ENCODE measurements around the gene NDUFAF3. TPM values are rescaled to one million over a fixed set of nuclear protein-coding genes. Genes with fewer than 3 reads are reported as not detected.

The NDUFAF3 gene
- total RNA-seq, 1 experiment from 2014 or later, result 40.7 TPM

DNA sequence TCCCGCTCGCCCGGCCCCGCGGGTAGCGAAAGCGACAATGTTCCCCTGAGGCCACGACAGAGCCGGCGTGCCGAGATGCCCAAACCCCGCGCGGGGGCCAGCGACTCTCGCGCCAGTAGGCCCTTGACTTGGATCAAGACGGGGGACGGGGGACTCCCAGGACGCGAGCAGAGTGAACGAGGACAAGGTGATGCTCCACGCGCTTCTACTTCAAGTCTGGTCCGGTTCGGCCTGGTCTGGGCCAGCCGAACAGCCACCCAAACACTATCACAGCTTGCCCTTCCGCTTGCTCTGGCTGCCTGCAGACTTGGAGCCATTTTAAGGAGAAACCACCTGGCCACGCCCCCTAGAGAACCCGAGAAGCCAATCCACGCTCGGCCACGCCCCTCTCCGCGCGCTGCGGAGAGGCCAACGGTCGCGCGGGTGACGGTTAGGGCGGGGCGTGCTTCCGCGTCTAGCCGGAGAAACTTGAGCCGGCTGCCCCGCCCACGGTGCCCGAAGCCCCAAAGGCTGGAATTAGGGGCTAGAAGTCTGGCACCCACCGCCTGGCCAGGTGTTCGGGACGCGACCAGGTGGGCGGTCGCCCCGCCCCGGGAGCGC is 608 bp upstream of the NDUFAF3 start:
- no CpG with 5 or more reads among the region's 60 CpGs for WGBS (ENCODE audit: extremely low coverage, insufficient read length, low lambda C conversion rate)
- H3K9me3 ChIP-seq (ENCODE audit: control insufficient read depth, low read depth, low read length), result no peaks in the 10 kb centered on the region
- peak; percentile 98 for DNase-seq
- no peaks in the 10 kb centered on the region for H3K79me1 ChIP-seq (ENCODE audit: insufficient read depth, low read depth, low read length, poor library complexity, severe bottlenecking)
- peak overlapping the region; percentile 92 for H3K18ac ChIP-seq (ENCODE audit: insufficient read length, low read depth, low read length)
- H2BK20ac ChIP-seq (ENCODE audit: low read depth, low read length, poor library complexity, severe bottlenecking), result no peak overlapping the region
- no peaks in the 10 kb centered on the region for H3K4me1 ChIP-seq (ENCODE audit: insufficient read depth, low read length)
- Mint-ChIP-seq H3K4me3 (peak overlapping the region; percentile 91 to 95), H3K36me3 (ENCODE audit: insufficient read depth in 1 of 3, low read depth in 3 of 3) (peaks cover 30 to 47% (median 41%) of the 10 kb centered on the region in 3 experiments), H3K4me1 (peaks cover 23 to 24% of the 10 kb centered on the region in 2 experiments), H3K27me3 (ENCODE audit: low read depth) (no peaks in the 10 kb centered on the region; the same call in 1 of the 2 replicates), H3K27ac (peak overlapping the region; percentile 93 to 98 (median 98)), H3K9me3 (no peaks in the 10 kb centered on the region)
- peaks cover 2% of the 10 kb centered on the region for H4K20me1 ChIP-seq (ENCODE audit: control insufficient read depth, insufficient read depth, insufficient read length)
- H3K56ac ChIP-seq (ENCODE audit: insufficient read length, low read depth, low read length), result no peak overlapping the region
- peak overlapping the region; percentile 88 for H3K14ac ChIP-seq (ENCODE audit: insufficient read depth, low read length)
- no peak overlapping the region for H2AFZ ChIP-seq (ENCODE audit: low read length)
- no peaks in the 10 kb centered on the region for H3K27me3 ChIP-seq (ENCODE audit: insufficient read depth, low read length)
- TF ChIP-seq, protein P1, sequence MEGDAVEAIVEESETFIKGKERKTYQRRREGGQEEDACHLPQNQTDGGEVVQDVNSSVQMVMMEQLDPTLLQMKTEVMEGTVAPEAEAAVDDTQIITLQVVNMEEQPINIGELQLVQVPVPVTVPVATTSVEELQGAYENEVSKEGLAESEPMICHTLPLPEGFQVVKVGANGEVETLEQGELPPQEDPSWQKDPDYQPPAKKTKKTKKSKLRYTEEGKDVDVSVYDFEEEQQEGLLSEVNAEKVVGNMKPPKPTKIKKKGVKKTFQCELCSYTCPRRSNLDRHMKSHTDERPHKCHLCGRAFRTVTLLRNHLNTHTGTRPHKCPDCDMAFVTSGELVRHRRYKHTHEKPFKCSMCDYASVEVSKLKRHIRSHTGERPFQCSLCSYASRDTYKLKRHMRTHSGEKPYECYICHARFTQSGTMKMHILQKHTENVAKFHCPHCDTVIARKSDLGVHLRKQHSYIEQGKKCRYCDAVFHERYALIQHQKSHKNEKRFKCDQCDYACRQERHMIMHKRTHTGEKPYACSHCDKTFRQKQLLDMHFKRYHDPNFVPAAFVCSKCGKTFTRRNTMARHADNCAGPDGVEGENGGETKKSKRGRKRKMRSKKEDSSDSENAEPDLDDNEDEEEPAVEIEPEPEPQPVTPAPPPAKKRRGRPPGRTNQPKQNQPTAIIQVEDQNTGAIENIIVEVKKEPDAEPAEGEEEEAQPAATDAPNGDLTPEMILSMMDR (conservative IDR thresholded peaks at IDR 0.05), result no peak
- peak overlapping the region; percentile 53 for H4K5ac ChIP-seq (ENCODE audit: insufficient read length, low read depth, low read length)
- no peak overlapping the region for H2AK5ac ChIP-seq (ENCODE audit: insufficient read length, low read length)
- H3K27ac ChIP-seq (ENCODE audit: insufficient read length, low read depth, low read length), result no peak overlapping the region
- H3T11ph ChIP-seq (ENCODE audit: low read length), result no peak overlapping the region
- peak overlapping the region; percentile 55 for H3K4ac ChIP-seq (ENCODE audit: low read depth, low read length)
- no peak overlapping the region for H2BK5ac ChIP-seq (ENCODE audit: insufficient read length, low read length)
- peak overlapping the region; percentile 34 for H4K91ac ChIP-seq (ENCODE audit: insufficient read length, low read depth, low read length)
- no peak overlapping the region for H2BK120ac ChIP-seq (ENCODE audit: low read depth, low read length, poor library complexity, severe bottlenecking)
- H3K79me2 ChIP-seq (ENCODE audit: insufficient read depth, low read length), result no peaks in the 10 kb centered on the region
- H3K23ac ChIP-seq (ENCODE audit: insufficient read length, low read depth, low read length), result no peak overlapping the region
- peak overlapping the region; percentile 88 for H3K4me2 ChIP-seq (ENCODE audit: insufficient read depth, insufficient read length, low read length)
- peak overlapping the region; percentile 85 for H3K9ac ChIP-seq (ENCODE audit: extremely low read depth, insufficient read length, low read length)
- H4K8ac ChIP-seq (replicated peaks; ENCODE audit: insufficient read length, low read depth, low read length), result no peak overlapping the region
- H3K23me2 ChIP-seq (ENCODE audit: insufficient read length, low read depth, low read length, poor library complexity, severe bottlenecking), result peaks cover 22% of the 10 kb centered on the region
- H2BK12ac ChIP-seq (ENCODE audit: insufficient read length, low read depth, low read length), result no peak overlapping the region
- H2BK15ac ChIP-seq (ENCODE audit: low read depth, low read length), result no peak overlapping the region; the same call in 1 of the 2 replicates

All from H9 (cell line).